ENCODE data around the gene TPD52L2.

The TPD52L2 gene

DNA sequence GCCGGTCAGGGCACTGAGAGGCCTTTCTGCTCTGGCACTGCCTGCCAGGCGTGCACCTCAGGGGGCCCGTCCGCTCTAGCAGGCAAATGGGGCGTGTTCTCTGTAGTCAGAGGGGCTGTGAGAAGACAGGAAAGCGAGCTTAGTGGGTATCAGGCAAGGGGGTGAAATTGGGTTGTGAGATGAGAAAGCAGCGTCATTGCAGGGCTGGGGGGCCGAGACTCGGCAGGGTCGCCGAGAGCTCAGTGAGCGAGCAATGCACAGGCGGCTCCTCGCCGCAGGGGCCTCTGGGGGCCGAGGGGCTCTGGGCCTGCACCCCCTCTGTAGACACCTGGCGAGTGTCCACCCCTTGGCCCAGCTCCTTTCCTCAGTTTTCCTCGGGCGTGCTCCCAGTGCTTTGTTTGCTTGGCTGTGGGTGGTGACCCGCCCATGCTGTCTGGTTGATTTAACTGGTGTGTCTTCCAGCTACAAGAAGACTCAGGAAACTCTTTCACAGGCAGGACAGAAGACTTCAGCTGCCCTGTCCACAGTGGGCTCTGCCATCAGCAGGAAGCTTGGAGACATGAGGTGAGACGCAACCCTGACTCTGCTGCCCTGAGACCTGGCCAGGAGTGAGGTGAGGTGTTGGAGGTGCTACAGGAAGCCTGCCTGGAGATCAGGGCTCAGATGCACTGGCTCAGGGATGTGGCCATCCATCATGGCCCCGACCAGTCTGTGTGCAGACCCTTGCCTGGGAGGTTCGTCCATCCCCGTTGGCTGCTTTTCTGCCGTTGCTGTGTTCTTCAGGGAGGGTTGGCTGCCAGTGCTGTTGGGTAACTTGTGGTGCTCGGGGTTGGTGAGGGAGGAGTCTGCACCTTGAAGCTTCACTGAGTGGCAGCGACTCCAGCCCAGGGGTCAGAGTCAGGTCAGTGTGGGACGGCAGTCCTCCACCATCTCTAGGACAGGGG is 17.5 kb downstream of the TPD52L2 start:
- no peak for DNase-seq

DNA sequence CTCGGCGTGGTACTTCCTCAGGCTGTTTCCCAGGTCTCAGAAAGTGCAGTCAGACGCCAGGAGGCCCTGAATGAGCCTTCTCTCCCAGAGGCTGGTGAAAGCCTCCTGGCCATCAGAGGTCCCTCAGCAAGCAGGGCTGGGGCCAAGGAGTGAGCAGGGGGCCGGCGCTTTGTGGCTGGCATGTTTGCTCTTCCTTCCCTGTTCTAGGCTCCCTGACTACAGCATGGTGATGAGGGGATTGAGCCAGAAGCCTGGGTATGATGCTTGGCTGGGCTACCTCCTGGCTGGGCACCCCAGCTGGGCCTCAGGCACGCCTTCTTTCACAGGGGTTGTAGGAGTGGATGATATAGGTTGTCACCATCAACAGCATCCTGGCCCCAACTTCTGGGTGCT is 18.1 kb downstream of the TPD52L2 start:
- no peak for DNase-seq

DNA sequence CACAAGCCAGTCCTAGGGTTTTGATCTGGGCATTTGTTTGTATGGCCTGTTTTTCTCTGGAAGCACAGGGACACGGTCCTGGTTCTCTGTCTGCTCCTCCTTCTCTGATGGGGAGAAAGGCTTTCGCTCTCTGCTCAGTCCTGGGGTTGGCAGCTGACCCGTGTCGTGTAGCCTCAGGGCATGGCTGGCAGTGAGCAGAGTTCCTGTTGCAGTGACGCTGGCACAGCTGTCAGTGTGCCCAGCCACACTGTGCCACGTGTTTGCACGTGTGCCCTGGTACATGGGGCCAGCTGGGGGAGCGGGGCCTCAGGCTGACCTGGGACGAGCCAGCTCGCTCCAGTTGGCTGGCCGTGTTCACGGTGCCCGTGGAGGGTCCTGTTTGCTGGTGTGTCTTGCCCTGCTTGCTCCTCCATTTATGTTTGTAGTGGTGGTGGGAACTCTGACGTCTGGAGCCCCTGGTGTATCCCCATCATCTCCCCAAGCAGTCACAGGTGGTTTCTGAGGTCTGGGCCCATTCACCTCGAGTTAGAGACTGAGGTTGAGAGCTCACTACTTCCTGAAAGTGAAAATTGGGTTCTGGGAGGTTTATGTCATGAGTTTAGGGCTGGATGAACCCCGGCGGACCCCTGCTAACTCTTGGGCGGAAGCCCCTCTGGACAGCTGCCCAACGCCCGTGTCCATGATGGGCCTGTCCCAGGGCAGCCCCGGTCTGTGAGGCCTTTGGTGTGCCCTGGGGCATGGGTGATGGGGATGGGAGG is 19.6 kb downstream of the TPD52L2 start:
- no peak for DNase-seq

DNA sequence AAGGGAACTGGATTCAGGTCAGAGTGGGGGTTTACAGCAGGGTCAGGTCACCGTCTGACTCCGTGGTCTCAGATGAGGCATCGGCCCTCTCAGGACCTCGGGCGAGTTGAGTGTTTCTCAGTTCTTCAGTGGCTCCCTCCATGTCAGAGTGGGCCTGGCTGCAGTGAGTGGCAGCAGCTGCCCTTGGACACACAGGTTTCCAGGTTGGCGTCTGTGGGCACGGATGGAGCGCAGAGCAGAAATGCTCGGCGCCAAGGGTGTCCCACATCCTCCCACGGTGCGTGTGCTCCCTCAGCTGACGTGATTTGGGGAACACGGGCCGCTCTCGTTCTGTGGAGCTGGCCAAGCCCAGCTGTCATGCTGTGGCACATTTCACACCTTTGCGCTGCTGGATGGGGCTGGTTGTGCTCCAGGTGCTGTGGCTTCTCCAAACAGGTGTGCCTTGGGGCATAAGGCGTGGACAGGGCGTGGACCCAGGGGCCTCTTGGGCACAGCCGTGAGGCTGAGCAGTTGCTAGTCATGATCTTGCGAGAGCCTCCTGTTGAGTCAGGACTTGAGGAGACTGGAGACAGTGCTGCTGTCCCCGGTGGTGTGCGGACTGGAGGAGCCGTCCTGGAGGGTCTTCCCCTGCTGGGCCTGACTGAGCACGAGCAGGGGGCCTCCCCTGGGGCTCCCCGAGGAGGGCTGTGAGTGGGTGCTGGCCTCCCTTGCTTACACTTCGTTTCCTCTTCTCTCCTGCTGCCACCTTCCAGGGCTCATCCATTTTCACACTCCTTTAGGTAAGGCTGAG is 20.4 kb downstream of the TPD52L2 start:
- no peak for DNase-seq

DNA sequence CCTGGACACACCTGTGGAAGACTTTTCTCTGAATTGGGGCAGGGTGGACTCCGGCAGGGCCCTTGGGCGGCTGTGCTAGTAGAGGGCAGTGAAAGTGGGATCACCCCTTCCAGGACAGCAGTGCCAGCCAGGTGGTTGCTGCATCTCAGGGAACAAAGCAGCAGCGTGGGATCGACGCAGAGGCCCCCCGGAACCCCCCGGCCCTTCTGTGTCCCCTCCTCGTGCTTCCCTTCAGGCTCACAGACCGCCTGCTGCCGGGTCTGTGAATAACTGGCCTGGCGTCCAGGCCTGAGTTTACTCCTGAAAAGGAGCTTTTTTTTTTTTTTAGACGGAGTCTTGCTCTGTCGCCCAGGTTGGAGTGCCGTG is 21.0 kb downstream of the TPD52L2 start:
- no peak for DNase-seq

DNA sequence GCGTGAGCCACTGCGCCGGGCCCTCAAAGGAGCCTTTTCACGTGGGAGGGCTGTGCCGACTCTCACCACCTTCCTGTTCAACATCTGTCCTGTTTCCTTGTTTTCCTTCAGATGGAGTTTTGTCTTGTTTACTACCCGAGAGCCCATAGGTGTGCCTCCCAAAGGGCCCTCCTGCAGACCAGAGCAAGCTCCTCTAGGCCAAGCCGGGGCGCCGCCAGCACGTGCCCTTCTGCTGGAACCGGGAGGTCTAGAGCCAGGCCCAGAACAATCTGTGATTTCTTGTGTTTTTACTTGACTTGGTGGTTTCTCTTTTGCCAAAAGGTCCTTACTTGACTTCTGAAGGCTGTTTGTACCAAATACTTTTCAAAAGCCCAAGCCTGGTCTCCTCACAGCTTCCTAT is 21.9 kb downstream of the TPD52L2 start:
- no peak for DNase-seq

DNA sequence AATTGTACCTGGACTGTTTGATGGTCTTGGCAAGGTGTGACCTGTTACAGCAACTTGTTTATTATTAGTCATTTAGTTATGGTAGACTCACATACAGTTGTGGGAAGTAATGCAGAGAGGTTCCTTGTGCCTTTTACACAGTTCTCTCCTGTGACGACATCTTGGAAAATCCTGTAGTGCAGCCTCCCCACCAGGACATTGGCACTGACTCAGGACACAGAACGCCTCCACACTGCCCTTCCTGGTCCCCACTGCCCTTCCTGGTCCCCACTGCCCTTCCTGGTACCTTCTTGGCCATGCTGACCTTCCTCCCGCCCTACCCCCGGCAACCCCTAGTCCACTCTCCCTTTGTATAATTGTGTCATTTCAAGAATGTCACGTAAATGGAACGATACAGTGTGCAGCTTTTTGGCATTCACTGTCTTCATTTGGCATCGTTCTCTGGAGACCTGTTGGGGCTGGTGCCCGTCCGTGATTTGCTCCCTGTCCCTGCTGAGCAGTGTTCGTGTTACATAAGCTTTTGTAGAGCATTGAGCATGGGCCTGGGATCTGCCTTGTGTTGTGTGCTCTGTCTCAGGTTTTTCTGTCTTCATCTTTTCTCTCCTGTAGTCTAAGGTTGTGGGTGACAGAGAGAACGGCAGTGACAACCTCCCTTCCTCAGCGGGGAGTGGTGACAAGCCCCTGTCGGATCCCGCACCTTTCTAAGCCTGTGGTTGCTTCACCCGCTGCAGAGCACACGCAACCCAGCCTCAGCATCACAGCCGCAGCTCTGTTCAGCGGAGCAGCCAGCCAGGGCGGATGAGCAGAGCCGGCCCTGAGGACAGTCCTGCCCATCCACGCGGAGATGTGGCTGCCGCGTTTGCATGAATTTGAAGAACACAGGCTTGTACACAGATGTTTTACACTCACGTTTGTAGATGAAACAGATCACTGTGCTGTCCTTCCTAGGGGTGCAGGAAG is 24.5 kb downstream of the TPD52L2 start:
- DNase-seq: no peak

DNA sequence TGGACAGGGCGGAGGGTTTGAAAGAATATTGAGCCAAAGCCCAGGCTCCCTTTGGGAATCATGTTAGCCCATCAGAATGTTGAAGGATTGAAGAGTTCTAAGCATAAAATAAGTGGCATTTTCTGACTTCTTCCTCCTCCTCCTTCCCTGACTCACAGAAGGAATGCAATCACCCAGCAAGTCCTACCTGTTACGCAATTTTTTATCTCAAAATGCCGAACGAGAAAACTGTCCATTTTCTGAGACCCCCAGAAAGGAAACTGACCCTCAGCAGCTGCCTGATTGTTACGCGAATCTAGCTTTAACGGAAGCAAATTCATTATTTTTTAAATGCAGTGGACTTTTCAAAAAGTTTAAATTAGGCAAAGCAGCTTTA is 25.1 kb downstream of the TPD52L2 start:
- DNase-seq: no peak

DNA sequence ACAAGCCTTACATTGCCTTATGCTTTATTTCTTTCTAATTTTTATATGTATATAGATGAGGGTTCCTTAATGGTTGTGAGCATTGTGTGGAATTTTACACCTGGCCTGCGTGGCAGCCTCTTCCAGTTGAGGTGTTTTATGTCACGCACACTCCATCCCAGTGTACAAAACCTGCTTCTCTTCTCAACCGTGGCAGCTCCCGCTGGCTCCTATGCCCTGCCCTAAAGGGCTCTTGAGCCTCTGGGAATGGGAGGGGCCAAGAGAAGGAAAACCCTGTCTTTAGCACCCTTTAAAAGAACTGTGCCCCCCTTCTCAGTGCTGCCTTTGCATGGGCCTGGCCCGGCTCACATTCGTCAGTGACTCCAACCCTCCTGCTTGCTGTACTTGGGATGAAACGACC is 25.5 kb downstream of the TPD52L2 start:
- DNase-seq: no peak

DNA sequence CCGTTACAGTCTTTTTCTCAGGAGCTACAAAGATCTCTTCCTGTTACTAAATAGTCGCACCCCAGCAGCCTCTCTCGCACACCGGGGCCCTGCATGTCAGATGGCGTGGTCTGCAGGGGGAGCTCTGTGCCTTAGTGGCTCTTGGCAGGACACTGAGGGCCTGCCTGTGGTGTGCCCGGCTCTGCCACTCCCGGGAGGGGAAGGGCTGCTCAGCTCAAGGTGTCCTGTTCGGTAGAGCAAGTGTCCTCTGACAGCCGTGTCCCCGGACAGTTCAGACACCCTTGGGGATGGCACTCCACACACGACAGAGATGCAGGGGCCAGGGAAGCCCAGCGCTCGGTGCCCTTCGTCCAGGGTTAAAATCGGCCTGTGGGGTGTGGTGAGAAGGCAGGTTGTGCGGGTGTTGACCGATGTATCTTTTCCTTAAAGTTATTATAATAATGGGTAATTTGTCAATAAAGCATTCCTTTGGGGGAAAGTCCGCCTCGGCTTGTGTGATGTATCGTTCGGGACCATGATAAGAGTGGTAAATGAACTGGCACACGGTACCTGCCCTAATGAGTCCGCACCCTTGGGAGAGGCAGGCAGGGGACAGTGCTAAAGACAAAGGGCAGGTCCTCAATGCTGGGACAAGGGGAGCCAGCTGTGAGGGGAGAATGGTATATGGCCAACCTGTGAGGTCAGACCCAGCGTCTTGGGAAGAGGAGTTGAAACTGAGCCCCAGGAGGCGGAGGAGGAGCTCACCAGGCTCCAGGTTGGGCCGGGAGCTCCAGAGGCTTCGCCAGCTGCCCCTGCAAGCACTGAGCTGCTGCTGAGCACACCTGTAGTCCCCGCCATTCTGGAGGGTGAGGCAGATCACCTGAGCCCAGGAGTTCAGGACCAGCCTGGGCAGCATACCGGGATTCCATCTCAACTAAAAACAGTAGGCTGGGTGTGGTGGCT is 26.3 kb downstream of the TPD52L2 start:
- no peak for DNase-seq

DNA sequence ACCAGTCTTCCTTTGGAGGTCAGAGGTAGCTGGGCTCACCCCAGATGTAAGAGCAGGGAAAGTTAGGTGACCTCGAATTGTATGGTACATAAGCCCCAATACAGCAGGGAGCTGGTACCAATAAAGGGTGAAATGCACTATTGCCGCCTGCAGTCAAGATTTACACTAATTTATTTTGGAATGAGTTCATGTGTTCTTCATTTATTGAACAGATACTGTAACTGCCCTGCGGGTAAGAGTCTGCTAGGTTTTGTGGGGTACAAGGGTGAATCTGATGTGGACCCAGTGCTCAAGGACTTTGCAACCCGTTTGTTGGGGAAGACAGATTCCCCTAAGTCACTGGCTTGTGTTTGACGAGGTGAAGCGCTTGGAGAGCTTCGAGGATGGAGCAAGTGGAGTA is 27.3 kb downstream of the TPD52L2 start:
- DNase-seq: no peak

DNA sequence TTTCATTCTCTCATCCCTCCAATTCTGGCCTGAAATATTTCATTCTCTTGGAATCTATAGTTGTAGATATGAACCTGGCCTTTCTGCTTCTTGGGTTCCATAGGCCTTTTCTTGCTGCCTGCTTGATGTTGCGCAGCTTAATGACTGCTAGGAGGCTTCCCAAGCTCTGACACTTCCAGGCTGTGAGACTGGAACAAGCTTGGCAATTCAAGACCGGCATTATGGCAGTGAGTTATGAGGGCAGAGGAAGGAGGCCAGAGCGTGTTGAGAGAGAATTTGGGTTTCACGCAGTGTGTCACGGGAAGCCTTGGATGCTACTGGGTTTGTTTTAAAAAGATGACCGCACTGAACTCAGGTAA is 28.9 kb downstream of the TPD52L2 start:
- no peak for DNase-seq

DNA sequence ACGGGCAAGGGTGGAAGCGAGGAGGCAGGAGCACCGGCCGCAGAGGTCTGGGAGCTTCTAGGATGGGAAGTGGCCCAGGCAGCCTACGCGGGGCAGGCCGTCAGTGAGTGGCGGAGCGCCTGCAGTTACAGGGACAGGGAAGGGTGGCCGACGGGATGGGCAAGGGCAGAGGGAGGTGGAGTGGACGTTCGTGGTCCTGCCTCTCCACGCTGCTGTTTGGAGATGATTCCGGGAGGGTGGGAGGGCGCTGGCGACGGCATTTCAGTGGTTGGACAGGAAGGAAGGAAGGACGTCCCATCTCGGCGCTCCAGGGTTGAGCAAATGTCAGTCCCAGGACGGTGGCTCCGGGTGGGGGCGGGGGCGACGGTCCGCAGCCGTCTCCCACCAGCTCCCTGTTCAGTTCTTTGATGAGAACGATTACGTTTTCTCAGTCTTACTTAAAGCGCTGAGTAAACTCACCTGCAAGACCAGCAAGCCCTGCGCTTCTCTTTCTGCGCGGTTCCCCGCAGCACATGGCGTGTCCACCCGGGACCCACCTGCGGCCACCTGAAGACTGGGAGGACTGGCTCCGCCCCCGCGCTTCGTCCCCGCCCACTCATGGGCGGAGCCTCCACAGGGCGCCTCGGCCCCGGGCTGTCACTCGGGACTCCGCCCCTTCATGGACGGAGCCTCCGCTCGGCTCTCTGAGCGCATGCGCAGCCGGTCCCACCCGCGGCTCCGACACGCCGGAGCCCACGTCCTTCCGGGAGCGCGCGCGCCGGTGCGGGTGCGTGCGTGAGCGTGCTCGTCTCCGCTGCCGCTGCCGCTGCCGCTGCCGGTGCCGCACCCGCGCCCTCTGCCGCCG is 29.5 kb downstream of the TPD52L2 start, which contains the start of gene DNAJC5:
Gene DNAJC5, plus strand, starts transcription at position 769 of the 844 bp plus-strand sequence. CDS start 33,220 bp downstream, outside the sequence.
- peak; percentile 80 for DNase-seq

DNA sequence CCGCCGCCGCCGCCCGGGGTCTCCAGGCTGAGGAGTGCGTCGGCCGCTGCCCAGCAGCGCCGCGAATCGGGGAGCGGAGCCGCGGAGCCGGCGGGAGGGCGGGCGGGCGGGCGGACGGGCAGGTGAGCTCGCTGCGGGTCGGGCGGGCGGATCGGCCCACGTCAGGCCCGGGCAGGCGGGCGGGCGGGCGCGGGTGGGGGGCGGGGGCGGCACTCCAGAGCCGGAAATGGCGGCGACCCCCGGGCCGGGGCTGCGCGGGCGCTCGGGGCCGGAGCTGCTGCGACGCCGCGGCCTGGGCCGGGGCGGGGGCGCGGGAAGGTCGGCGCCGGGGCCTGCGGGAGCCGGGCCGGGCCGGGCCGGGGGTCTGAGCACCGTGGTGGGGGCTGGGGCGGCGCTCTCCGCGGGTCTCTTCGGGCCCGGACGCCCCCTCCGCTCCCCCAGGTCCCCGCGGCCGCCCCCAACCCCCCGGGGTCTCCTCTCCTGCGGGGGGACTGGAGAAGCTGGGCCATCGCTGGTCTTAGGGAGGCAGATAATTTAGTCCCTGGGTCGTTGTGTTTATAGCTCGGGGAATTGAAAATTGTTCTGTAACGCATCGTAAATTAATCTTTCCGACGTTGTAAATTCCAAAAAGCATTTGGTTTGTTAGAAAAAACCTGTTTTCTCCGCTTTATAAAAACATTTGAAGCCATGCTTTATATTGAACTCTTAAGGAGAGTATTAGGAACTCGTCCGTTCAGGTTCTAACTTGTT is 30.3 kb downstream of the TPD52L2 start:
- DNase-seq: no peak

DNA sequence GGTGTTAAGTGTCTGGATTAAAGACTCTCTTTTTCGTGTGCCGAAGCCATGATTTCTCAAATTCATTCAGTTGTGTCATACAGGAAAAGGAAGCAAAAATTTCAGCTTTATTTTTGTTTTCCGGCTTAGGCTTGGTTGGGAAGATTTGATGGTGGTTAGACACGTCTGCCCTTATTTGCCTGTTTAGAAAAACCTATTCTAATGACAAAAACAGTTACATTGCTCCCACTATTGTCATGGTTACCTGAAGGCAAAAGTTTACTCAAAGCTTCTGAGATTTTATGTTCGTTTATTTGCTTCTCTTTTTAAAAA is 30.8 kb downstream of the TPD52L2 start:
- no peak for DNase-seq

DNA sequence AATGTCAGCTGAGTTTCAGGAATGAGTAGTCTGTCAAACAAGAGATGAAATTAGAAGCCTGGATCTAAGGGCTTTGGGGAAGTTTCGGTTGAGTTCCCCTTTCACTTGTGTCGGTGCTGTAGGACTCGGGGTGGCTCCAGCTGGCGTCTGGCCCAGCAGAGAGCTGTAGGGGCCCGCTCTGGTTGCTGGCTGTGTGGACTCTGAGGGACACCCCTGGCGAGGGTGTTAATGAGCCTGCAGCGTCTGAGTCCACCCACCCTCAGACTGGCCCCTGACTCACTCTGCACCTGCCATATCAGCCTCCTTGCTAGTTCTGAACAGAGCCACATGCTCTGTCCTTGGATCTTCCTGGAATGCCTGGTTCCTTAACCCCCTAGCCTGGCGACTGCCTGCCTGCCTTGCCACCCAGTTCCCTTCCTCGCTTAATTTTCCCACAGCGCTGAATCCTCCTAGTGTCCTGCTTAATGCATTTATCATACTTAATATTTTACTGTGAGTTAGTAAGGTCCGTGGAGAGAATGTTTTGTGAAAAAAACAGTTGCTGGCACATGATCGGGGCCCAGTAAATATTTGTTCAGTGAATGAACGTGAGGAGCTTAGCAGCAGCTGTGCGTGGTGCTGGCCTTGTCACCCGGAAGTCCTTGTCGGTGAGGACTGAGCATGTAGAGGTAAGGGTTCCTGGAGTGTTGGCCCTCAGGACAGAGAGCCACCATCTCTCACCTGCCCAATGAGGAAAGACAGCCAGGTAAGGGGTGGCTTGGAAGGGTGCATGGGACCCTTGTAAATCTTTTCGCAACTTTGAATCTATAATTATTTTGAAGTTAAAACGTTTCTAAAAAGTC is 31.4 kb downstream of the TPD52L2 start:
- no peak for DNase-seq

DNA sequence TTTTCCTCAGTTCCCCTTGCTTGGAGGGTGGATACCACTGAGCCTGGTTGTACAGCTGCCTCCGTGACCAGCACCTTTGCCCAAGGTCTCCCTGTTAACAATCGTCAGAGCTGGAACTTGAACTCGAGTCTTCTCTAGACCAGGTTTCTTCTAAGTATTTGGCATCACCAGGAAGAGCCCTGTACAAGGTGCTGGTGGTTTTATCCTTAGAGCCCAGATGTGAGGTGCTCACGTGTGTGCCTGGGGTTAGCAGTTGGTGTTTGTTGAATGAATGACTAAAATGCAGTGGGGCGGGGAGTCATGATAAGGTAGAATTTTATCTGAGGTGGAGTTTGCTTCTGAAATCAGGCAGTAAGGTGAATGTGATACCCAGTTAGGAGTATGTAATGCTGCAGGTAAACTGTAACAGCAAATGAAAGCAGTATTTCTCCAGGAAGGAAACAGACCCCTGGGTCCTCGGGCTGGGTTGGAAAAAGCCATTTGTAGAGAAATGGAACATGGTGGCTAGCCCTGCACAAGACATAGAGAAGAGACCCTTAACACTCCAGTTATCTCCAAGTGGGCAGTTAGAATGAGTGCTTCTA is 33.0 kb downstream of the TPD52L2 start:
- no peak for DNase-seq

All from T1000 (cell line).